ENCODE data around the gene GTPBP3. TPM values are rescaled to one million over a fixed set of nuclear protein-coding genes. Genes with fewer than 3 reads are reported as not detected.

The GTPBP3 gene
- total RNA-seq, 4 donors from 2014 or later, result 17.7 to 21.8 (median 19.6) TPM

GRCh38 chr19:17303167-17303939 lies 34.0 kb upstream of the GTPBP3 start, which contains the start of gene ABHD8:
Gene ABHD8 (minus strand): TSS chr19:17303425. CDS start chr19:17301616, 1,809 bp downstream.
- DNase-seq, result peak; percentile 96 to 98
- peak within 1 kb of the TSS; percentile 64 to 91 (median 90) for H3K27ac ChIP-seq
- H3K9me3 ChIP-seq, result no peaks in the 10 kb centered on the region
- peaks cover 0 to 2% of the 10 kb centered on the region in 2 donors for H3K36me3 ChIP-seq
- intact Hi-C loops (cut with DNase I), result no loop called here
- peak within 1 kb of the TSS in 2 of 3 donors; percentile 17 to 75 for H3K4me3 ChIP-seq (replicated peaks in 1 of 3)
- H3K4me1 ChIP-seq, result peaks cover 36 to 37% of the 10 kb centered on the region in 2 donors
- WGBS, 2 donors, result 2 to 4% methylated on average over 7 to 19 of the region's 52 CpGs
- TF ChIP-seq CTCF (IDR thresholded peaks at IDR 0.05) (peak; percentile 49 to 86 (median 70)), POLR2A (IDR thresholded peaks at IDR 0.05) (peak in 1 of 2 donors; percentile 79)
- no peaks in the 10 kb centered on the region for H3K27me3 ChIP-seq

GRCh38 chr19:17303940-17304267 lies 33.4 kb upstream of the GTPBP3 start:
- 11 to 33% methylated on average over 12 of the region's 12 CpGs for WGBS, 2 donors
- intact Hi-C loops (cut with DNase I), result no loop called here
- H3K4me1 ChIP-seq, result peaks cover 36 to 37% of the 10 kb centered on the region in 2 donors
- no peaks in the 10 kb centered on the region for H3K9me3 ChIP-seq
- H3K4me3 ChIP-seq (replicated peaks in 1 of 3), result peak overlapping the region in 1 of 3 donors; percentile 75
- H3K27ac ChIP-seq, result peak overlapping the region; percentile 64 to 91 (median 90)
- TF ChIP-seq CTCF (IDR thresholded peaks at IDR 0.05) (no peak), POLR2A (IDR thresholded peaks at IDR 0.05) (no peak)
- peaks cover 0 to 2% of the 10 kb centered on the region in 2 donors for H3K36me3 ChIP-seq
- DNase-seq, result peak; percentile 35 to 47
- no peaks in the 10 kb centered on the region for H3K27me3 ChIP-seq

- H3K9me3 ChIP-seq, result no peaks in the 10 kb centered on the region
- 24 to 29% methylated on average over 12 of the region's 12 CpGs for WGBS, 2 donors
- TF ChIP-seq POLR2A (IDR thresholded peaks at IDR 0.05), result no peak
- TF ChIP-seq CTCF (IDR thresholded peaks at IDR 0.05), result no peak
- peaks cover 36 to 37% of the 10 kb centered on the region in 2 donors for H3K4me1 ChIP-seq
- H3K27me3 ChIP-seq, result no peaks in the 10 kb centered on the region
- intact Hi-C loops (cut with DNase I), result no loop called here
- H3K27ac ChIP-seq, result peak overlapping the region; percentile 31 to 91 (median 90)
- H3K36me3 ChIP-seq, result peaks cover 0 to 2% of the 10 kb centered on the region in 2 donors
- no peak overlapping the region for H3K4me3 ChIP-seq (replicated peaks in 1 of 3)
- DNase-seq, result peak; percentile 82 to 87
These were observed 32.8 kb upstream of the GTPBP3 start for GRCh38 chr19:17304386-17305215.

- WGBS, 2 donors, result 0 to 2% methylated on average over 5 to 7 of the region's 7 CpGs
- peak overlapping the region in 1 of 3 donors; percentile 57 for H3K4me3 ChIP-seq (replicated peaks in 1 of 3)
- intact Hi-C loops (cut with DNase I), result no loop called here
- peaks cover 39 to 41% of the 10 kb centered on the region in 2 donors for H3K4me1 ChIP-seq
- no peak for DNase-seq
- peaks cover 0 to 2% of the 10 kb centered on the region in 2 donors for H3K36me3 ChIP-seq
- no peaks in the 10 kb centered on the region for H3K9me3 ChIP-seq
- H3K27me3 ChIP-seq, result no peaks in the 10 kb centered on the region
- no peak for TF ChIP-seq CTCF (IDR thresholded peaks at IDR 0.05)
- H3K27ac ChIP-seq, result peak overlapping the region; percentile 31 to 91 (median 90)
These were observed 32.2 kb upstream of the GTPBP3 start for GRCh38 chr19:17305216-17305516.

Measured in thyroid gland (tissue), 4 donors.